Measurements from ENCODE around the gene SERPINA5.
"Not testable (repeated sequence)": the region's sequence is repeated elsewhere in the genome, so short reads cannot be mapped to it uniquely, and the experiment has no call there.

Gene SERPINA5

GRCh38 chr14:94601884-94602391 is 20.7 kb downstream of the SERPINA5 start:
- peak; percentile 59 for ATAC-seq
- peak; percentile 86; the same call in 1 of the 2 replicates for TF ChIP-seq OSR1 (CRISPR knock-in tag; IDR thresholded peaks at IDR 0.05)
- TF ChIP-seq, protein P1, sequence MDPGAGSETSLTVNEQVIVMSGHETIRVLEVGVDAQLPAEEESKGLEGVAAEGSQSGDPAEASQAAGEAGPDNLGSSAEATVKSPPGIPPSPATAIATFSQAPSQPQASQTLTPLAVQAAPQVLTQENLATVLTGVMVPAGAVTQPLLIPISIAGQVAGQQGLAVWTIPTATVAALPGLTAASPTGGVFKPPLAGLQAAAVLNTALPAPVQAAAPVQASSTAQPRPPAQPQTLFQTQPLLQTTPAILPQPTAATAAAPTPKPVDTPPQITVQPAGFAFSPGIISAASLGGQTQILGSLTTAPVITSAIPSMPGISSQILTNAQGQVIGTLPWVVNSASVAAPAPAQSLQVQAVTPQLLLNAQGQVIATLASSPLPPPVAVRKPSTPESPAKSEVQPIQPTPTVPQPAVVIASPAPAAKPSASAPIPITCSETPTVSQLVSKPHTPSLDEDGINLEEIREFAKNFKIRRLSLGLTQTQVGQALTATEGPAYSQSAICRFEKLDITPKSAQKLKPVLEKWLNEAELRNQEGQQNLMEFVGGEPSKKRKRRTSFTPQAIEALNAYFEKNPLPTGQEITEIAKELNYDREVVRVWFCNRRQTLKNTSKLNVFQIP (CRISPR knock-in tag; IDR thresholded peaks at IDR 0.05; ENCODE audit: borderline replicate concordance, low read depth), result no peak

DNA sequence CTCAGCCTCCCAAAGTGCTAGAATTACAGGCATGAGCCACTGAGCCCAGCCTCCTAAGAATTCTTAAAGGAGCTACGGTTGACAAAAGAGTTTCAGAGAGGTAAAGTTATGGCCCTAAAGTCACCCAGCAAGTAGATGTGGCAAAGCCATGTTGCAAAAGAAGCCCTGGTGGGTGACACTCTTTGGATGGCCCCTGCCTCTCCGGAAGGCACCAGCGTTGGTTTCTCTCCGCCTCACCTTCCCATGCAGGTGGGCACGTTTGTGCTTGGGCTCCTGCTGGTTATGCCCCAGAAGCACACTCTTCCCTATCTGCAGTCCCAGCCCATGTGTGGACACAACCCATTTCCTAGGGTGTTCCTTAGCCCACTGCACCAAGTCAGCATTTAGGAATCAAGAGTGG is 21.5 kb downstream of the SERPINA5 start:
- no peak for ATAC-seq
- TF ChIP-seq TCF4 (CRISPR knock-in tag; IDR thresholded peaks at IDR 0.05; ENCODE audit: borderline replicate concordance) (no peak), CSDC2 (CRISPR knock-in tag; IDR thresholded peaks at IDR 0.05) (no peak), ZFP3 (CRISPR knock-in tag; IDR thresholded peaks at IDR 0.05) (no peak), ZFP30 (CRISPR knock-in tag; IDR thresholded peaks at IDR 0.05) (no peak), CSRNP3 (CRISPR knock-in tag; IDR thresholded peaks at IDR 0.05) (no peak), ZC3H10 (CRISPR knock-in tag; IDR thresholded peaks at IDR 0.05) (no peak), ZNF70 (CRISPR knock-in tag; IDR thresholded peaks at IDR 0.05) (no peak), ESRRG (CRISPR knock-in tag; IDR thresholded peaks at IDR 0.05) (no peak), GLIS3 (CRISPR knock-in tag; IDR thresholded peaks at IDR 0.05) (no peak), PPARA (CRISPR knock-in tag; IDR thresholded peaks at IDR 0.05; ENCODE audit: borderline replicate concordance) (no peak), ZNF8 (CRISPR knock-in tag; IDR thresholded peaks at IDR 0.05) (no peak), OSR1 (CRISPR knock-in tag; IDR thresholded peaks at IDR 0.05) (no peak)
- TF ChIP-seq, protein P2, sequence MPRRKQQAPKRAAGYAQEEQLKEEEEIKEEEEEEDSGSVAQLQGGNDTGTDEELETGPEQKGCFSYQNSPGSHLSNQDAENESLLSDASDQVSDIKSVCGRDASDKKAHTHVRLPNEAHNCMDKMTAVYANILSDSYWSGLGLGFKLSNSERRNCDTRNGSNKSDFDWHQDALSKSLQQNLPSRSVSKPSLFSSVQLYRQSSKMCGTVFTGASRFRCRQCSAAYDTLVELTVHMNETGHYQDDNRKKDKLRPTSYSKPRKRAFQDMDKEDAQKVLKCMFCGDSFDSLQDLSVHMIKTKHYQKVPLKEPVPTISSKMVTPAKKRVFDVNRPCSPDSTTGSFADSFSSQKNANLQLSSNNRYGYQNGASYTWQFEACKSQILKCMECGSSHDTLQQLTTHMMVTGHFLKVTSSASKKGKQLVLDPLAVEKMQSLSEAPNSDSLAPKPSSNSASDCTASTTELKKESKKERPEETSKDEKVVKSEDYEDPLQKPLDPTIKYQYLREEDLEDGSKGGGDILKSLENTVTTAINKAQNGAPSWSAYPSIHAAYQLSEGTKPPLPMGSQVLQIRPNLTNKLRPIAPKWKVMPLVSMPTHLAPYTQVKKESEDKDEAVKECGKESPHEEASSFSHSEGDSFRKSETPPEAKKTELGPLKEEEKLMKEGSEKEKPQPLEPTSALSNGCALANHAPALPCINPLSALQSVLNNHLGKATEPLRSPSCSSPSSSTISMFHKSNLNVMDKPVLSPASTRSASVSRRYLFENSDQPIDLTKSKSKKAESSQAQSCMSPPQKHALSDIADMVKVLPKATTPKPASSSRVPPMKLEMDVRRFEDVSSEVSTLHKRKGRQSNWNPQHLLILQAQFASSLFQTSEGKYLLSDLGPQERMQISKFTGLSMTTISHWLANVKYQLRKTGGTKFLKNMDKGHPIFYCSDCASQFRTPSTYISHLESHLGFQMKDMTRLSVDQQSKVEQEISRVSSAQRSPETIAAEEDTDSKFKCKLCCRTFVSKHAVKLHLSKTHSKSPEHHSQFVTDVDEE (CRISPR knock-in tag; IDR thresholded peaks at IDR 0.05), result no peak
- TF ChIP-seq, protein P3, sequence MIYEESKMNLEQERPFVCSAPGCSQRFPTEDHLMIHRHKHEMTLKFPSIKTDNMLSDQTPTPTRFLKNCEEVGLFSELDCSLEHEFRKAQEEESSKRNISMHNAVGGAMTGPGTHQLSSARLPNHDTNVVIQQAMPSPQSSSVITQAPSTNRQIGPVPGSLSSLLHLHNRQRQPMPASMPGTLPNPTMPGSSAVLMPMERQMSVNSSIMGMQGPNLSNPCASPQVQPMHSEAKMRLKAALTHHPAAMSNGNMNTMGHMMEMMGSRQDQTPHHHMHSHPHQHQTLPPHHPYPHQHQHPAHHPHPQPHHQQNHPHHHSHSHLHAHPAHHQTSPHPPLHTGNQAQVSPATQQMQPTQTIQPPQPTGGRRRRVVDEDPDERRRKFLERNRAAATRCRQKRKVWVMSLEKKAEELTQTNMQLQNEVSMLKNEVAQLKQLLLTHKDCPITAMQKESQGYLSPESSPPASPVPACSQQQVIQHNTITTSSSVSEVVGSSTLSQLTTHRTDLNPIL (CRISPR knock-in tag; IDR thresholded peaks at IDR 0.05; ENCODE audit: low read depth), result no peak

GRCh38 chr14:94605361-94605760 is 24.1 kb downstream of the SERPINA5 start:
- no peak for ATAC-seq
- no peak for TF ChIP-seq ESRRG (CRISPR knock-in tag; IDR thresholded peaks at IDR 0.05)
- TF ChIP-seq ARNTL (CRISPR knock-in tag; IDR thresholded peaks at IDR 0.05; ENCODE audit: borderline replicate concordance, low read depth), result no peak
- no peak for TF ChIP-seq ZFP30 (CRISPR knock-in tag; IDR thresholded peaks at IDR 0.05)
- no peak for TF ChIP-seq CSRNP3 (CRISPR knock-in tag; IDR thresholded peaks at IDR 0.05)
- no peak for TF ChIP-seq SNAI2 (CRISPR knock-in tag; IDR thresholded peaks at IDR 0.05)
- TF ChIP-seq ZNF8 (CRISPR knock-in tag; IDR thresholded peaks at IDR 0.05), result no peak
- no peak for TF ChIP-seq ZNF70 (CRISPR knock-in tag; IDR thresholded peaks at IDR 0.05)
- no peak for TF ChIP-seq PPARA (CRISPR knock-in tag; IDR thresholded peaks at IDR 0.05; ENCODE audit: borderline replicate concordance)
- no peak for TF ChIP-seq RARB (CRISPR knock-in tag; IDR thresholded peaks at IDR 0.05)
- no peak for TF ChIP-seq OSR1 (CRISPR knock-in tag; IDR thresholded peaks at IDR 0.05)
- no peak for TF ChIP-seq ISL1 (CRISPR knock-in tag; IDR thresholded peaks at IDR 0.05)
- TF ChIP-seq GLIS3 (CRISPR knock-in tag; IDR thresholded peaks at IDR 0.05), result no peak

DNA sequence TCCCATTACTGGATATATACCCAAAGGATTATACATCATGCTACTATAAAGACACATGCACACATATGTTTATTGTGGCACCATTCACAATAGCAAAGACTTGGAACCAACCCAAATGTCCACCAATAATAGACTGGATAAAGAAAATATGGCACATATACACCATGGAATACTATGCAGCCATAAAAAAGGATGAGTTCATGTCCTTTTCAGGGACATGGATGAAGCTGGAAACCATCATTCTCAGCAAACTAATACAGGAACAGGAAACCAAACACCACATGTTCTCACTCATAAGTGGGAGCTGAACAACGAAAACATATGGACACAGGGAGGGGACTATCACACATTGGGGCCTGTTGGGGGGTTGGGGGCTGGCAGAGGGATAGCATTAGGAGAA is 27.7 kb downstream of the SERPINA5 start:
- not testable (repeated sequence) for ATAC-seq
